Measurements from ENCODE around the gene UBE2K. TPM values are rescaled to one million over a fixed set of nuclear protein-coding genes. Genes with fewer than 3 reads are reported as not detected.

Gene UBE2K
- total RNA-seq, 1 experiment from 2014 or later = 151 TPM

DNA sequence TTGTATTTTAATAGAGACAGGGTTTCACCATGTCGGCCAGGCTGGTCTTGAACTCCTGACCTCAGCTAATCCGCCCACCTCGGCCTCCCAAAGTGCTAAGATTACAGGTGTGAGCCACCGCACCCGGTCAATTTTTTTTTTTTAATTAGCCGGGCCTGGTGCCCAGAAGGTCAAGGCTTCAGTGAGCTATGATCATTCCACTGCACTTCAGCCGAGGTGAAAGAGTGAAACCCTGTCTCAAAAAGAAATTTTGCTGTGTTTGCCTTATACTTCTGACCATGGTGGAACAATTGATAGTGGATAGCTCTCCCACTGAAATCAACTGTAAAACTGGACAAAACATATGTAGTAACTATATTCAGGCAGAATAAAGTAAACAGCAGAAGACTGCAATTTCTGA lies 35.3 kb upstream of the UBE2K start:
- no peaks in the 10 kb centered on the region for H3K4me1 Mint-ChIP-seq
- no peak overlapping the region for H2BK12ac ChIP-seq (ENCODE audit: insufficient read length, low read depth, low read length)
- no peak overlapping the region for H4K8ac ChIP-seq (replicated peaks; ENCODE audit: insufficient read length, low read depth, low read length)
- H3K23ac ChIP-seq (ENCODE audit: insufficient read length, low read depth, low read length) = no peak overlapping the region
- no peak for TF ChIP-seq CTCF (conservative IDR thresholded peaks at IDR 0.05)
- no peak overlapping the region for H3K14ac ChIP-seq (ENCODE audit: insufficient read depth, low read length)
- H2BK120ac ChIP-seq (ENCODE audit: low read depth, low read length, poor library complexity, severe bottlenecking) = no peak overlapping the region
- H3K4me2 ChIP-seq (ENCODE audit: insufficient read depth, insufficient read length, low read length) = no peak overlapping the region
- H2BK20ac ChIP-seq (ENCODE audit: low read depth, low read length, poor library complexity, severe bottlenecking) = no peak overlapping the region
- WGBS (ENCODE audit: extremely low coverage, insufficient read length, low lambda C conversion rate) = no CpG with 5 or more reads among the region's 7 CpGs
- H3K79me1 ChIP-seq (ENCODE audit: insufficient read depth, low read depth, low read length, poor library complexity, severe bottlenecking) = no peaks in the 10 kb centered on the region
- no peaks in the 10 kb centered on the region for H3K9me3 Mint-ChIP-seq
- H2AFZ ChIP-seq (ENCODE audit: low read length) = no peak overlapping the region
- H3K27me3 ChIP-seq (ENCODE audit: insufficient read depth, low read length) = no peaks in the 10 kb centered on the region
- no peaks in the 10 kb centered on the region for H3K9me3 ChIP-seq (ENCODE audit: control insufficient read depth, low read depth, low read length)
- 0 out of 7 replicates have a peak, but pooled peaks cover 0 to under 1% (median 0%) of the 10 kb centered on the region in 3 experiments for H3K36me3 Mint-ChIP-seq (ENCODE audit: insufficient read depth in 1 of 3, low read depth in 3 of 3)
- no peaks in the 10 kb centered on the region for H3K27me3 Mint-ChIP-seq (ENCODE audit: low read depth)
- H2BK15ac ChIP-seq (ENCODE audit: low read depth, low read length) = no peak overlapping the region
- no peak overlapping the region for H3K18ac ChIP-seq (ENCODE audit: insufficient read length, low read depth, low read length)
- H3K27ac Mint-ChIP-seq = no peak overlapping the region
- no peak overlapping the region for H2AK5ac ChIP-seq (ENCODE audit: insufficient read length, low read length)
- no peak overlapping the region for H3K27ac ChIP-seq (ENCODE audit: insufficient read length, low read depth, low read length)
- no peak overlapping the region for H3K4me3 Mint-ChIP-seq
- no peak overlapping the region for H4K91ac ChIP-seq (ENCODE audit: insufficient read length, low read depth, low read length)
- no peaks in the 10 kb centered on the region for H3K4me1 ChIP-seq (ENCODE audit: insufficient read depth, low read length)
- no peak overlapping the region for H3K4ac ChIP-seq (ENCODE audit: low read depth, low read length)
- H3K9ac ChIP-seq (ENCODE audit: extremely low read depth, insufficient read length, low read length) = no peak overlapping the region
- H3K23me2 ChIP-seq (ENCODE audit: insufficient read length, low read depth, low read length, poor library complexity, severe bottlenecking) = no peaks in the 10 kb centered on the region
- no peaks in the 10 kb centered on the region for H3K79me2 ChIP-seq (ENCODE audit: insufficient read depth, low read length)
- DNase-seq = no peak
- no peaks in the 10 kb centered on the region for H4K20me1 ChIP-seq (ENCODE audit: control insufficient read depth, insufficient read depth, insufficient read length)
- no peak overlapping the region for H2BK5ac ChIP-seq (ENCODE audit: insufficient read length, low read length)
- no peak overlapping the region for H4K5ac ChIP-seq (ENCODE audit: insufficient read length, low read depth, low read length)
- no peak overlapping the region for H3K56ac ChIP-seq (ENCODE audit: insufficient read length, low read depth, low read length)
- H3T11ph ChIP-seq (ENCODE audit: low read length) = no peak overlapping the region

All from H9 (cell line).